PC-9 (cell line): ENCODE data around the gene MICAL3. TPM values are rescaled to one million over a fixed set of nuclear protein-coding genes. Genes with fewer than 3 reads are reported as not detected.
A peak's percentile ranks its signal among the peaks of the same experiment; 100 is the strongest.

Experiments used
- BruUV-seq: library from RNA; stranded (reverse); fragments of 400-500 nt; replicated peaks from 2 replicates; lab custom pipeline; 2021; lab: Mats Ljungman, UMichigan
- CTCF ChIA-PET: fragments of 300-600 bp; sonication (Branson Sonifier 250); formaldehyde crosslinking; loops from one replicate; lab custom pipeline; 2022; ENCODE audit warnings: antibody characterized with exemption; lab: Charles Lee
- POLR2A ChIA-PET: fragments of 300-600 bp; sonication (Branson Sonifier 250); formaldehyde crosslinking; loops from one replicate; lab custom pipeline; 2022; ENCODE audit warnings: antibody characterized with exemption; ENCODE audit not compliant: unreplicated experiment; lab: Charles Lee
- DNase-seq, 2 experiments: peaks; one replicate each; pipeline versions ENCODE4 v3.0.0 to v3.0.0-alpha.2; 2015 to 2022; ENCODE audit warnings: mixed read lengths in 1 of 2
- H2AFZ ChIP-seq: fragments of 200-600 bp; sonication (generic); 2 replicates; pipeline ENCODE4 v1.8.1; 2017; ENCODE audit warnings: antibody characterized with exemption
- H3F3A ChIP-seq: fragments of 200-600 bp; sonication (generic); 2 replicates; pipeline ENCODE4 v1.8.1; 2017; ENCODE audit warnings: antibody characterized with exemption, mild to moderate bottlenecking, low read depth; ENCODE audit not compliant: insufficient read depth
- H3K27ac ChIP-seq: fragments of 200-600 bp; sonication (generic); 2 replicates; pipeline ENCODE4 v1.6.1; 2016; ENCODE audit warnings: mixed run types
- H3K27me3 ChIP-seq: fragments of 200-600 bp; sonication (generic); 2 replicates; pipeline ENCODE4 v1.6.1; 2016; ENCODE audit warnings: low read depth, mixed run types; ENCODE audit not compliant: insufficient read depth
- H3K36me3 ChIP-seq: fragments of 200-600 bp; sonication (generic); 2 replicates; pipeline ENCODE4 v1.6.1; 2016; ENCODE audit warnings: low read depth, mixed run types
- H3K4me1 ChIP-seq: fragments of 200-600 bp; sonication (generic); replicated peaks from 2 replicates; pipeline ENCODE4 v1.6.1; 2016; ENCODE audit warnings: mixed run types; ENCODE audit not compliant: insufficient read depth
- H3K4me2 ChIP-seq: fragments of 200-600 bp; sonication (generic); 2 replicates; pipeline ENCODE4 v1.6.1; 2017; ENCODE audit warnings: mixed run types
- H3K4me3 ChIP-seq: fragments of 200-600 bp; sonication (generic); 2 replicates; pipeline ENCODE4 v1.6.1; 2016; ENCODE audit warnings: mixed run types
- H3K79me2 ChIP-seq: fragments of 200-600 bp; sonication (generic); 2 replicates; pipeline ENCODE4 v1.6.1; 2017; ENCODE audit warnings: low read depth, mixed run types
- H3K9me2 ChIP-seq: fragments of 200-600 bp; sonication (generic); 2 replicates; pipeline ENCODE4 v1.8.1; 2017; ENCODE audit warnings: mild to moderate bottlenecking; ENCODE audit not compliant: insufficient read depth
- H3K9me3 ChIP-seq: fragments of 200-600 bp; sonication (generic); 2 replicates; pipeline ENCODE4 v1.8.1; 2016; ENCODE audit warnings: low read depth; ENCODE audit not compliant: insufficient read depth
- H4K20me1 ChIP-seq: fragments of 200-600 bp; sonication (generic); 2 replicates; pipeline ENCODE4 v1.8.1; 2017; ENCODE audit not compliant: insufficient read depth
- CTCF ChIP-seq: fragments of 200-600 bp; sonication (generic); conservative IDR thresholded peaks from 2 replicates; pipeline ENCODE4 v1.6.1; 2017; ENCODE audit warnings: mixed run types, antibody characterized with exemption, mild to moderate bottlenecking, moderate library complexity
- EZH2 ChIP-seq: fragments of 200-600 bp; sonication (generic); IDR thresholded peaks from 2 replicates; pipeline ENCODE4 v1.8.0; 2017; ENCODE audit warnings: antibody characterized with exemption, low read depth
- intact Hi-C: fragments of 100-400 bp; cut with micrococcal nuclease; formaldehyde crosslinking; loops from one replicate; pipeline ENCODE4 v1.10.0; 2022; ENCODE audit not compliant: unreplicated experiment
- total RNA-seq: library from RNA; stranded (reverse); gene quantifications from 2 replicates; pipeline ENCODE4 v1.2.3, GENCODE V29; 2021

Gene MICAL3
- total RNA-seq, 1 experiment from 2014 or later: 27.4 TPM

- BruUV-seq: no TSS peak
- no peaks in the 10 kb centered on the region for H3K36me3 ChIP-seq
Observed at GRCh38 chr22:17846326-17846992, 177.9 kb downstream of the MICAL3 start.

GRCh38 chr22:17845790-17846189, 178.6 kb downstream of the MICAL3 start:
- no peaks in the 10 kb centered on the region for H3K27me3 ChIP-seq
- no peaks in the 10 kb centered on the region for H3K36me3 ChIP-seq
- H4K20me1 ChIP-seq: no peaks in the 10 kb centered on the region
- BruUV-seq: no TSS peak
- peaks cover 13% of the 10 kb centered on the region for H3F3A ChIP-seq
- no peak overlapping the region for H3K4me3 ChIP-seq
- DNase-seq: no peak
- intact Hi-C loops: loop anchor here (5.0 kb wide), 1 partner anchor 157 kb away; no protein-coding TSS in a partner anchor
- H3K9me2 ChIP-seq: no peaks in the 10 kb centered on the region
- no peak overlapping the region for H3K27ac ChIP-seq
- ChIA-PET POLR2A (no interaction called here), CTCF (no interaction called here)
- TF ChIP-seq CTCF (no peak), EZH2 (no peak)
- no peak overlapping the region for H3K4me2 ChIP-seq
- no peak overlapping the region for H2AFZ ChIP-seq
- no peaks in the 10 kb centered on the region for H3K9me3 ChIP-seq
- H3K4me1 ChIP-seq: peaks cover 17% of the 10 kb centered on the region
- H3K79me2 ChIP-seq: no peaks in the 10 kb centered on the region

More at GRCh38 chr22:17846326-17846992, 177.9 kb downstream of the MICAL3 start:
- H3F3A ChIP-seq: peaks cover 13% of the 10 kb centered on the region
- no peaks in the 10 kb centered on the region for H3K79me2 ChIP-seq
- H3K9me3 ChIP-seq: no peaks in the 10 kb centered on the region
- CTCF ChIA-PET: no interaction called here
- no peak for TF ChIP-seq CTCF
- TF ChIP-seq EZH2: no peak
- intact Hi-C loops: loop anchor here (5.0 kb wide), 1 partner anchor 156 kb away; no protein-coding TSS in a partner anchor
- no peaks in the 10 kb centered on the region for H3K27me3 ChIP-seq
- no peaks in the 10 kb centered on the region for H4K20me1 ChIP-seq
- H3K9me2 ChIP-seq: no peaks in the 10 kb centered on the region
- H3K4me2 ChIP-seq: peak overlapping the region; percentile 34
- H2AFZ ChIP-seq: no peak overlapping the region
- peak overlapping the region; percentile 69 for H3K27ac ChIP-seq
- POLR2A ChIA-PET: interaction anchor here (0.6 kb wide), 2 partner anchors 124 to 269 kb away, joined by 3 read pairs; no protein-coding TSS in a partner anchor
- DNase-seq: no peak
- H3K4me3 ChIP-seq: no peak overlapping the region
- peaks cover 17% of the 10 kb centered on the region for H3K4me1 ChIP-seq

GRCh38 chr22:17845327-17845726, 179.0 kb downstream of the MICAL3 start:
- H3K9me3 ChIP-seq: no peaks in the 10 kb centered on the region
- intact Hi-C loops: loop anchor here (5.0 kb wide), 1 partner anchor 157 kb away; no protein-coding TSS in a partner anchor
- peaks cover 17% of the 10 kb centered on the region for H3K4me1 ChIP-seq
- no peaks in the 10 kb centered on the region for H3K27me3 ChIP-seq
- no peaks in the 10 kb centered on the region for H3K36me3 ChIP-seq
- no peak overlapping the region for H3K27ac ChIP-seq
- ChIA-PET POLR2A (no interaction called here), CTCF (no interaction called here)
- no TSS peak for BruUV-seq
- H3K4me3 ChIP-seq: no peak overlapping the region
- no peak overlapping the region for H2AFZ ChIP-seq
- TF ChIP-seq CTCF: no peak
- TF ChIP-seq EZH2: no peak
- DNase-seq: no peak
- H3K4me2 ChIP-seq: no peak overlapping the region
- no peaks in the 10 kb centered on the region for H4K20me1 ChIP-seq
- H3K9me2 ChIP-seq: no peaks in the 10 kb centered on the region
- no peaks in the 10 kb centered on the region for H3K79me2 ChIP-seq
- H3F3A ChIP-seq: peaks cover 13% of the 10 kb centered on the region
